SKM-1 (cell line): Measurements from ENCODE around the gene HSD17B13.
"Not testable (repeated sequence)": the region's sequence is repeated elsewhere in the genome, so short reads cannot be mapped to it uniquely, and the experiment has no call there.

ENCODE experiments used
- DNase-seq: peaks from one replicate; lab custom pipeline; 2025; ENCODE audit not compliant: unreplicated experiment; lab: John Stamatoyannopoulos, UW

HSD17B13 gene

GRCh38 chr4:87322754-87323153 lies at the start of gene HSD17B13:
Gene HSD17B13 (minus strand): TSS chr4:87322882. CDS start chr4:87322841, 41 bp downstream.
- no peak for DNase-seq

DNA sequence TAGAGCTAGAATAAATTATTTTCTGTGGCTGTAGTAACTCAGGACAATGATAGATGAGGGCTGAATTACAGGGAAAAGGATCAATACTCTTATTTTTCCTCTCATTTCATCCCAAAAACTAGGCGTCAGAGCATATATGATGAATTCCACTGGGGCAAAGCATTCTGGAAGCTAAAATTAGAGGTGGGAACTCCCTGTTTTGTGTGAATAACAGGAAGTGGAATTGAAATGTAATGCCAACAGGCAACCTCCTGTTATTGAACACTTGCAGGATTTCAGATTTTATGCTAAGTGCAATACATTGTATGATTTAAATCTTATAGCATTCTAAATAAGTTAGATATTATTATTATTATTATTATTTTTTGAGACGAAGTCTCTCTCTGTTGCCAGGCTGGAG lies 47.4 kb upstream of the HSD17B13 start:
- DNase-seq: no peak

DNA sequence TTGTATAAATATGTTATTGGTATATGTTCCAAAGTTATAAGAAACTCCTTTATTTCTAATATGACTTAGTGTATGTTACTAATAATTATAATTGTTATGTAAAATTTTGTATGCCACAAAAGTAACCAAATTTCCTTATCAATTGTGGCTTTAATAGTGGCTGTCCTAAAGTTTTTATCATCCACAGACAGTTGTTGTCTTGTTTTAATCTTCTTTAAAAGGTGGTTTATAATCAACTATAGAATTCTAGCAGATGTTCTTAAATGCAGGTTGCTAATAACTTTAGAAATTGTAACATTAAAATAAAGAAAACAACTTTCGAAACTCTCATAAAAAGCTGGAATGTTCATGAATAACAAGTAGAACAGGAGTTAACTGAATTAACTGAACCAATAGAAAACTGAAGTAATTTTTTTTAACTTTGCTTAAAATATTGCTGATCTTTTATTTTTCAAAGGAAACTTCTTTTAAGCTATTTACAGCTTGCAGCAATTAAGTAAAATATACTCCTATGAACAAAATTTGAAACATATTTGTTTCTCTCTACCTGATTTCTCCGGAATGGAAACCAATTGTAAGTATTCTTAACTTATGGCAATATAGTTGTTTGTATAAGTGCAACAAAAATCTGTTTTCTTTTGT lies 44.0 kb upstream of the HSD17B13 start:
- no peak for DNase-seq

DNA sequence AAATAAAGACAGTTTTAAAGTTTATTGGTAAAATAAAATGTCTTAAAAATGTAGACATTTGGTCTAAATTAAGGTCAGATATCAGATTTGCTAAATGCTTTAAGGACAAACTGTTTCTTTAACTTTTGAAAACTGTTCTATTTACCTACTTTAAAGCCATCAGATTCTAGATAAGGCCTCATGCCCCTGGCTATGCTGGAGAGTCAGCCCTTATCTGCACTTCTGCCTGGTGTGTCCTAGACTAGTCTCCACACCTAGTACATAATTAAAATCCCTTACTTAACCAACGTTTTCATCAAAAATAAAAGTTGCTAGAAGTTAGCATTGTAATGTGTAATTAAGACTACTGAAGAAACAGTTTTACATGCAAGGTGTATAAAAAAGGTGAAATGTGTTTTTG lies 42.7 kb upstream of the HSD17B13 start:
- no peak for DNase-seq

DNA sequence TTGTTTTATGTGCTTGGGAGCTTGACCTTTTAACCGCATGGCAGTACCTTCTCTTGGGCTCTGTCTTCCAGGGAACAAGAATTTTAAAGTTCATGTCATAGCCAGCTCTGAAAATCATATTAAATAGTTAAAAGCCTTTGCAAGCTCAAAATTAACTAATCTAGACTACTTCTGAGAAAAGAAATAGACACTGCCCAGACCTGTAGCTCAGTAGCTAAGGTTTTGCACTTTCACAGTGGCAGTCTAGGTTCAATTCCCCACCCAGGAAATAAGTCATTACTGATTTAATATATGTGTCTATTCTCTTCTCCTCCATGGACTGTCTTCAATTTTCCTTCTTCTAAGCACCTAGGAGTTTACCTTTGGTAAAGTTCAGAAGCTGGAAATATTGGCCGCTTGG lies 40.9 kb upstream of the HSD17B13 start:
- no peak for DNase-seq

DNA sequence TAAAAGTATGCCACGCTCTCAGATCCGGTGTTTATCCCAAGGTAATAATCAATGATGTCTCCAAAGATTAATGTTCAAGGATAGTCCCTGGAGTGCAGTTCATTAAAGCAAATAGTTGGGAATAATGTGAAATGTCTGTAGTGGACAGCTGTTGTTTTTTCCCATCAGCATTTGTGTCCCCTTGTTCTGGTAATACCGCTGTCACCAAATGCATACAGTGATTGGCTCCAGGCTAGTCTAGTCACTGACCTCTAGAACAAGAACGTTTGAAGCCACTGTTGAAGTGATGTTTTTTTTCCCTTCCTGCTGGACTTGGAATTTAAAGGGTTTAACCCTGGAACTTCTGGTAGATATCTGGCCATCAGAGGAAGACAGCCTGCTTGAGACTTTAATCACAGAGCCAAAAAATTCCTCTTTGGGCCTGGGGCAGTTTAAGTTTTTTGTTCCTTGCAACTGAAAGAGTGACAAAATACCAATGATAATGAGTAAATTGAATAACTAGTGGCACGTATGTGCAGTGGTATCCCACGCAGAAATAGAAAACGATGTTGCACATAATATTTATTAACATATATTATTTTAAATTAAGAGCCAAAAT lies 37.8 kb upstream of the HSD17B13 start:
- no peak for DNase-seq

- DNase-seq: no peak
Measured at GRCh38 chr4:87359258-87359657, 36.6 kb upstream of the HSD17B13 start.

- DNase-seq: no peak
Measured at GRCh38 chr4:87356832-87357526, 34.3 kb upstream of the HSD17B13 start.

GRCh38 chr4:87354168-87355102 lies 31.8 kb upstream of the HSD17B13 start:
- no peak for DNase-seq

- DNase-seq: no peak
Measured at GRCh38 chr4:87353592-87353991, 30.9 kb upstream of the HSD17B13 start.

- DNase-seq: no peak
Measured at GRCh38 chr4:87345139-87345538, 22.5 kb upstream of the HSD17B13 start.

GRCh38 chr4:87342872-87343271 lies 20.2 kb upstream of the HSD17B13 start:
- no peak for DNase-seq

DNA sequence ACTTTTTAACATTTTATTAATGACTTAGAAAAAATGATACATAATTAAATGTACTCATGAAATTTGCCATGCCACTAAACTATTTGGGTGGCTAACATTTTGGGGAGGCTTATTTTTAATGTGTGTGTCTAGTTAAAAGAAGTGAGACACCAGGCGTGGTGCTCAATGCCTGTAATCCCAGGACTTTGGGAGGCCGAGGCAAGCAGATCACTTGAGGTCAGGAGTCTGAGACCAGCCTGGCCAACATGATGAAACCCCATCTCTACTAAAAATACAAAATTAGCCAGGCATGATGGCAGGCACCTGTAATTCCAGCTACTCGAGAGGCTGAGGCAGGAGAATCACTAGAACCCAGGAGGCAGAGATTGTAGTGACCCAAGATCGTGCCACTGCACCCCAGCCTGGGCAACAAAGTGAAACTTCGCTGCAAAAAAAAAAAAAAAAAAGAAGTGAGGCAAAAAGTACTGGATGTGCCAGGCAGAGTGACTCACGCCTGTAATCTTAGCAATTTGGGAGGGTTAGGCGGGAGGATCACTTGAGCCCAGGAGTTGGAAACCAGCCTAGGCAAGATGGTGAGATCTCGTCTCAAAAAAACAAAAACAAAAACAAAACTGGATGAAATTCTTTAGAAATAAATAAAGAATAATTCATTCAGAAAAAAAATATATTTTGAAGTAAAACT lies 19.4 kb upstream of the HSD17B13 start:
- DNase-seq: not testable (repeated sequence)

DNA sequence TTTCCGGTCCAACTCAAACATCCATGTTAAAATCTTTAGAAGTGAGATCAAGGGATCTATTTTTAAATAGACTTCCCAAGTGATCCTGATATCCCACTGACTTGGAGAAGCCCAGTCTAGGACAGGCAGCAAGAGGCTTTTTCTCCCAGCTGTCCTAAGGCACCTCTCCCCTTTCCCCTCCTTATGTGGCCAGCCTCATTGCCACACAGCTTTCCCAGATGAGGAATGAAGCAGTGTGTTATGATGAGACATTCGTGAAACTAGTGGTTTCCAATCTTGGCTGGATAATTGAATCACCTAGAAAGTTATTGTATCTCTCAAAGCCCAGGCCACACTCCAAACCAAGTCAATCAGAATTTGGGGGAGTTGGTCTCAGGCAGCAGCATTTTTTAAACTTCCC lies 16.8 kb upstream of the HSD17B13 start:
- DNase-seq: no peak

DNA sequence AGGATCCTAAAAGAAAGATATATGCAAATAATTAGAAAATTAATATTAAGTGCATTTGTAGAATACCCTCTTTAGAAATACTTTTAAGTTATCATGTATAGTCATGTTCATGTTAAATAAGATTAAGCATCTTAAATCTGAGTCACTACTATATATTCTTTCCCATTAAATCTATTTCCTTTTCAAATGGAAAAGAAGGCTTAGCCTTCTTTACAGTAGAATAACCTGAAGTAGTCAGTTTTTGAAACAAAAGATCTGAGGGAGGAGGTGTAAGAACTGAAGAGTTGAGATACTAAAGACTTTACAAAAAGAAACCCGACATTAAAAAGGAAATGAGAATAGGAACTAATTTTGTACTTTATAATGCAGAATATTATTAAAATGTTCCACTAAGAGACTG lies 14.7 kb upstream of the HSD17B13 start:
- no peak for DNase-seq

- no peak for DNase-seq
Measured at GRCh38 chr4:87333267-87333666, 10.6 kb upstream of the HSD17B13 start.

DNA sequence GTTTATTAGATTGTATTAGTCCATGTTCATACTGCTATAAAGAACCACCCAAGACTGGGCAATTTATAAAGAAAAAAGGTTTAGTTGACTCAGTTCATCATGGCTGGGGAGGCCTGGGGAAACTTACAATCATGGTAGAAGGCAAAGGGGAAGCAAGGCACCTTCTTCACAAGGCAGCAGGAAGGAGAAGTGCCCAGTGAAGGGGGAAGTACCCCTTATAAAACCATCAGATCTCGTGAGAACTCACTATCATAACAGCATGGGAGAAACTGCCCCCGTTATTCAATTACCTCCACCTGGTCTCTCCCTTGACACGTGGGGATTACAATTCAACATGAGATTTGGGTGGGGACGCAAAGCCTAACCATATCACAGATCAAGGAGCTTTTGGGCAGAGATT lies 8.1 kb upstream of the HSD17B13 start:
- DNase-seq: no peak

GRCh38 chr4:87327136-87327535 lies 4.5 kb upstream of the HSD17B13 start:
- no peak for DNase-seq

DNA sequence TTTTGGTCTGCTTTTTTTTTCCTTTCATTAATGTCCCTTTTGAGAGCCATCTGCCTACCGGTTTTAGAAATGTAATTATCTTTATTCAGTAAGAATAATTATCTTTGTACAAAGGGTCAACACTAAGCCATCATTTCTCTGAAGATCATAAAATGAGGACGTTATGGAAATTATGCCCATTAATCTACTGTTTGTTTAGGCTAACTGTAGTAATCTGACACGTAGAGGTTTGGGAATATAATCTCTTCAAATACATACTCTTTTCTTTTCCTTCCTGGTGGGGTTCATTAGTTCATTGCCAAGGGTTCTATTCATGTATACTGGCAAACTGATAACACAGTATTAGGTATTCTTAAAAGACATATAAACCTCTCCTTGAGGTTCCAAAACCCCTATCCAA lies 3.8 kb upstream of the HSD17B13 start:
- no peak for DNase-seq

- no peak for DNase-seq
Measured at GRCh38 chr4:87321888-87322287, 794 bp downstream of the HSD17B13 start.

DNA sequence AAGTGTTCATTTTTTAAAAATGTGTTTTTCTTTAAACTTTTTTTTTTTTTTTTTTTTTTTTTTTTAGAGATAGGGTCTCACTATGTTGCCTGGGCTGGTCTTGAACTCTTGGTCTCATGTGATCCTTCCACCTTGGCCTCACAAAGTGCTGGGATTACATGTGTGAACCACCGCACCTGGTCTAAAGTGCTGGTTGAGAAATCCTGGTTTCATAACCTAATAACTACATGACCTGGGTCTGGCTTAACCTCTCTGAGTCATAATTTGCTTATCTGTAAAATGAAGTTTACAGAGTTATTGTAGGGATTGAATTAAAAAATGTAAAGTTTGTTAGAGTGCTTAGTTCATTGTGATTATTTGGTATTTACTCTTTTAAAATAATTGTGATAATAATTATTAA lies 5.2 kb downstream of the HSD17B13 start:
- no peak for DNase-seq
